Endothelial cell of hepatic sinusoid (primary cell): ENCODE data around the gene ANGEL1.

Source experiments
- in situ Hi-C: cut with HindIII; loops from 2 replicates; pipeline ENCODE4 v1.10.0; 2017; ENCODE audit warnings: low sequenced_read_pairs

The ANGEL1 gene

DNA sequence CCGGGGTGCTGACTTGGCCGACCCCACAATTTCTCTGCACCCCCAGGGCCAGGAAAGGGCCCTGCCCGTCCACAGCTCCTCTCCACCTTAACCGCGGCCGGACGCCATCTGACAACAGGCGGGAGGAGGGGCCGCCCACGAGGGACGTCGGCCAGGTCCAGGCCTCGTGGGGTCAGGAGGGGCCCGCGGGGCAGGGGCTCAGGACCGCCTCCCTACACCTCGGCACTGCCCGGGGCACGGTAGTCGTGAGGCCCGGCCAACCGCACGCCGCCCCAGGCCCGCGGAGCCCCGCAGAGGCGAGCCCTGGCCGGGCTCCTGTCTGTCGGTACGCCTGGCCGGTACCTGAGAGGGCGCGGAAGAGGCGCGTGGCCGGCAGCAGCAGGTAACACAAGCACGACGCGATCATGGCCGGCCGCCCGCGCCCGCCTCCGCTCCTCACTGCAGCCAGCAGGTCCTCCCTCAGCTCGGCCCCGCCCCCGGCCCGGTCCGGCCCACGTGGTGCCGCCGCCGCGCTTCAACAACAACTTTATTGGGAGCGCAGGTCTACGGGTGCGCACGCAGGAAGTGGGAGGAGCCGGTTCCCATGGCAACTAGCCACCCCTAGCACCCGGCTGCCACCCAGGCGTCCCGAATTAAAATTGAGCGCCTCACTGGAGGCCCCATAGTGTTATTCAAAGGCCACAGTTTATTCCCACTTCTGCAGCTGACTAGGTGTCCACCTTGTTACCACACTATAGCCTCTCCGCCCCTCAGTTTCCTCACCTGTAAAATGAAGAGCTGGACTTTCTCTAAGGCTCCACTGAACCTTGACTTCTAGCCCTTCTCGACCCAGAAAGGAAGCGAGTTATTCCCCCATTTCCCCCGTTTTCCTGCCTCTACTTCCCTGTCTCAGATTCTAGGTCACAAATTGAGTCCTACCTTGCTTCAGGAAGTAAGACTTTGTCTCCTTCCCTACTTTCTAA lies at the start of gene ANGEL1:
Gene ANGEL1 (minus strand): TSS at position 461 of the 962 bp plus-strand sequence. CDS start 55 bp downstream, at position 406.
- in situ Hi-C loops: no loop called here

DNA sequence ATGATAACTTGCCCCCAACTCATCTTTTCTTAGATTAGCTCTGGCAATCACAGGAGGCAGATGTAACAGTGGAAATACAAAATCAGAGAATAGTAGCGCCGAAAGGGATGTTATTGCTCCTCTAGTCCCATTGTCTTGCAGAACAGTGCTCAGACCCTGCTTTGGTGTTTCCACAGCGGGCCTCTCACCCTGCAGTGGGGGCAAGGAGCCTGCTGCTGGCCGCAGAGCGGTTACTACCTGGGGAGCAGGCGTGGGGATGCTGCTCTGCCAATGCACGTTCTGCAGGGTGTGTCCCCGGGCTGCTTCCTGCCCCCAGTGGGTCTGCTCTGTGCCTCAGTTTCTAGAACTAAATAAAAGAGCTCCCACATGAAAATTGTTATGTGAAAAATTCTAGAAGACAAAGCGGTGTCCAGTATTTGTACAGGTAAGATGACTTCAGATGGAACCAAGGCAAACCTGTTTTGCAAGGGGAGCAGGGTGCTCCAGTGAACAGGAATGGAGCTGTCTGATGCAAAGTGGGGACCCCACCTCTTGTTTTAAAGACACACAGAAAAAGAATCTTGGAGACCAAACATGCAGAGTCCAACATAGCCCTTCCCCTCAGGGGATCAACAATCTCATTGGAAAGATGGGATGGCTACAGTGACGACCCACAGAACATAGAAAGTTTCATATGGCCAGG lies 49.0 kb upstream of the ANGEL1 start:
- in situ Hi-C loops: no loop called here

DNA sequence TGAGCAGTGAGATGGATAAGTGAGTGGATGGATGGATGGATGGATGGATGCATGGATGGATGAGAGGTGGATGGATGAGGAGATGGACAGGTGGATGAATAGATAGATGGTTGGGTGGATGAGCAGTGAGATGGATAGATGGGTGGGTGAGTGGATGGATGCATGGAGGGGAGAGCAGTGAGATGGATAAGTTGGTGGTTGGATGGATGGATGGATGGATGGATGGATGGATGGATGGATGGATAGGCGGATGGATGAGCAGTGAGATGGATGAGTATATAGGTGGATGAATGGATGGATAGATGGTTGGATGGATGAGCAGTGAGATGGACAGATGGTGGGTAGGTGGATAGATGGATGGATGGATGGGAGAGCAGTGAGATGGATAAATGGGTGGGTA lies 44.1 kb upstream of the ANGEL1 start:
- in situ Hi-C loops: no loop called here

DNA sequence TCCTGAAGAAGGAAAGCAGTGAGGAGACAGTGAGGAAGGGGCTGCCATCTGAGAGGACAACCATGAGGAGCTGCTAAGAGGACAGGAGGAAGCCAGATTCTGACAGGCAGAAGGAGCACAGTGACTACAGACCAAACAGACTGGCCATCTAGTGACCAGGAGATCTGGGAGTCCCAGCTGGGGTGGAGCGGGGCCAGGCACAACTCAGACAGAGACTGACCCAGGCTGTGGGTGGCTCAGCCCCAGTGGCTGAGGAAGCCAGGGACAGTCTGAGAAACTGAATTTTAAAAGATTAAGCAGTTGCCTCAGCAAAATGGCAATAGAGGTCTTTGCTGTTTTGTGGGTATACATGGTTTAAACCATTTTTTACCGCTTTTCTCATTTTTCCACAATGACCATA lies 42.4 kb upstream of the ANGEL1 start:
- in situ Hi-C loops: no loop called here

- in situ Hi-C loops: no loop called here
These were observed 36.2 kb upstream of the ANGEL1 start for GRCh38 chr14:76848879-76849278.

DNA sequence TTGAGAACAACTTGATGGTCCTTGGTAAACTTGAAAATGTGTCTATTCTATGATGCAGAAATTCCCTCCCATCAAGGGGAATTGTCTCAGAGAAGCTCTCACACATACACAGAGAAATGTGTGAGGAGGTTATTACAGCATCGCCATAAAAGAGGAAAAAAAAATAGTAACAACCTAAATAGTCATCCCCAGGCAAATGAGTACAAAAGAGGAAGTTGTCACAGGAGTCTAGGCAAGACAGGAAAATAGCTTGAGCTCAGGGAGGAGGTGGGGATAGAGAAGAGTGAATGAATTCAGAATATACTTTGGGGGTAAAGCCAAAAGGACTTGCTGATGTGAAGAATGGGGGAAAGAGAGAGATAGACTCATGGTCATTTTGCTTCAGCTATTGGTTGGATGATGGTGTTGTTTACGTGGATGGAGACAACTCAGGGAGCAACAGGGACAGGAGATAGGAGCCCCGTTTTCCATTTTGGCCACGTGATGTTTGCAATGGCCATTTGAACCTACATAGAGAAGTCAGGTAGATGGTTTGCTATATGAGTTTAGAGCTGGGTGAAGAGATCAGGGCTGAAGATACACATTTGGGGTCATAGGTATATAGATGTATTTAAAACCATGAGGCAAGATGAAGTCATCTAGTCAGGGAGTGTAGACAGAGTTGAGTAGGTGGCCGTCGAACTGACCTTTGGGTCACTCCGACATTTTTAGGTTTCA lies 33.8 kb upstream of the ANGEL1 start:
- in situ Hi-C loops: no loop called here

DNA sequence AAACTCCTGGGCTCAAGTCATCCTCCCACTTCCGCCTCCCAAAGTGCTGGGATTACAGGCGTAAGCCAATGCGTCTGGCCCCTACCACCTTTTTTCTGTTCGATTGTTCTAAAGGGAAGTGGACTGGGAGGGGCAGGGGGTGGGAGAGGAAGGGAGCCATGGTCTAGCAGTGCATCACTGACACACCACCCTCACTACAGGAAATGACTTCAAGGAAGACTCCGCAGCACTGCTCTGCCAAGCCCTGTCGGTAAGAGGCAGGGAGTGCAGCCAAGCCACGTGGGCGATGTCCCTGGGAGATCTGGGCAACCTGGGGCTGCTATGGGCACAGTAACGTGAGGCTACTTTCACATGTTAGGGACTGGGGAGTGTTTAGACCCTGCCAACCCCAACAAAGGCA lies 31.5 kb upstream of the ANGEL1 start:
- in situ Hi-C loops: no loop called here

DNA sequence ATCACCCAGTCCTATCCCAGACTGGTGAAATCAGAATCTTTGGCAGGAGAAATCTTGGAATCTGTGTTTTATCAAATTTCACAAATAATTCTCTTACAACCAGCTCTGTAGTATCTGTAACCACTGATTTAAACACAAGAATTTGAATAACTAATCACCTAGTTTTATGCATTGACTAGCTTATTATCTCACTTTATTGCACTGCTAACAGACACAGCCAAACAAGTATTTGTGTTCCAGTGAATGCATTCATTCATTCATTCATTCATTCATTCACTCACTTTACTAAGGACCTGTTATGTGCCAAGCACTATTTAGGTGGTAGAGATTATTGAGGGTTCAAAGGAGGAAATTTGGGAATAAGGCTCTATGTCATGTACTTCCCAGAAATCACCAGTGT lies 29.7 kb upstream of the ANGEL1 start:
- in situ Hi-C loops: no loop called here

- in situ Hi-C loops: no loop called here
These were observed 24.8 kb upstream of the ANGEL1 start for GRCh38 chr14:76837524-76837923.

DNA sequence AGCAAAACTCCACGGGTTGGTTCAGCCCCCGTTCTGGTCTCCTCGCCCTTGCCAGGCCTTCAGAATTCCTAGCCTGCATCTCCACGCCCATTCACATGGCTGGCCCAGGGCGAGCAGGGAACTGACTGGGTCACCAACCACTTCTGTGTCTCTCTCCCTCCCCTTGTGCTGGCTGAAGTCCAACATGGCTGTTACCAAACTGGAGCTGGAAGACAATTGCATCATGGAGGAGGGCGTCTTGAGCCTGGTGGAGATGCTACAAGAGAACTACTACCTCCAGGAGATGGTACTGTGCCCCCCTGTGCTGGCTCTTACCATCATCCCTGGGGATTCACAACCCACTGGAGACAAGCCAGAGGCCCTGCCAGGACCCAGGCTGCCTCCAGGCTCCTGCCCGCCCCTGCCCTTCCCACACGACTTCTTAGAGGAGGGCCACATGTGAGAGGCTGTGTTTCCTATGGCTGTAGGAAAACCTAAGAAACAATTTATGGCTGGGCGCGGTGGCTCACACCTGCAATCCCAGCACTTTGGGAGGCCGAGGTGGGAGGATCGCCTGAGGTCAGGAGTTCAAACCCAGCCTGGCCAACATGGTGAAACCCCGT lies 23.4 kb upstream of the ANGEL1 start:
- in situ Hi-C loops: no loop called here

GRCh38 chr14:76834241-76834661 lies 21.6 kb upstream of the ANGEL1 start:
- in situ Hi-C loops: no loop called here

DNA sequence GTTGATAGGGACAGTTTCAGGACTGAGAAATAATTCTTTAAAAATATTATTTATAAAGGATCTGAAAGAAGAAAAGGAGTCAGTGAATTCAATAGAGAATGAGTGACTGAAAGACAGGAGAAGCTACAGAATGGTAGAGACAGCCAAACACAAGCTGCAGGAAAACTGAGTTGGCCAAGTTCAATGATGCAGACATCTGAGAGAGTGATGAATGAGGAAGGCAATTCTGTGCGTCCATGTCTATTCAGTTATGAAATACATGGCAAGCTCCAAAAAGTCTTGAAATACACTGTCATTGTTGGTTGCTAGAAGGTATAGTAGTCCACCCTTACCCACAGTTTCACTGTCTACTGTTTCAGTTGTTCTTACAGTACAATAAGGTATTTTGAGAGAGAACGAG lies 20.3 kb upstream of the ANGEL1 start:
- in situ Hi-C loops: no loop called here

GRCh38 chr14:76832503-76832988 lies 19.9 kb upstream of the ANGEL1 start:
- in situ Hi-C loops: no loop called here

DNA sequence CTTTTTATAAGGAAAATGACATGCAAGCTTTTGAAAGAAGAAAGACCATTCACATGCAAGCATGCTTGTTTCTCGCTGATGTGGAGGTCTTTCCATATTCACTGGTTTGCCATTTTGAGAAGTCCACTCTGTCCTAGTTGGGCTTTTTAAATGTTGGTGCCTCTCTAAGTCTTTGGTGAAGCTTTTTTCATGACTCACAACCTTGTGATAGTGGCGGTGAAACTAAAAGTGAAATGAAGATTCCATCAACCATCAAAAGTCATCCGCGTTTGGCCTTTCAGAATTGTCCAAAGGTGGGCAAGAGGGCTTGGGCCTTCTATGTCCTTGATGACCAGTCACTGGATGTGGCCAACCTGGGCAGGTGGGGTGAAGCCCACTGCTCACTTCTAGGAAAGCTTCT lies 17.9 kb upstream of the ANGEL1 start:
- in situ Hi-C loops: no loop called here

GRCh38 chr14:76829650-76830421 lies 17.2 kb upstream of the ANGEL1 start:
- in situ Hi-C loops: no loop called here

- in situ Hi-C loops: no loop called here
These were observed 16.3 kb upstream of the ANGEL1 start for GRCh38 chr14:76829013-76829365.

DNA sequence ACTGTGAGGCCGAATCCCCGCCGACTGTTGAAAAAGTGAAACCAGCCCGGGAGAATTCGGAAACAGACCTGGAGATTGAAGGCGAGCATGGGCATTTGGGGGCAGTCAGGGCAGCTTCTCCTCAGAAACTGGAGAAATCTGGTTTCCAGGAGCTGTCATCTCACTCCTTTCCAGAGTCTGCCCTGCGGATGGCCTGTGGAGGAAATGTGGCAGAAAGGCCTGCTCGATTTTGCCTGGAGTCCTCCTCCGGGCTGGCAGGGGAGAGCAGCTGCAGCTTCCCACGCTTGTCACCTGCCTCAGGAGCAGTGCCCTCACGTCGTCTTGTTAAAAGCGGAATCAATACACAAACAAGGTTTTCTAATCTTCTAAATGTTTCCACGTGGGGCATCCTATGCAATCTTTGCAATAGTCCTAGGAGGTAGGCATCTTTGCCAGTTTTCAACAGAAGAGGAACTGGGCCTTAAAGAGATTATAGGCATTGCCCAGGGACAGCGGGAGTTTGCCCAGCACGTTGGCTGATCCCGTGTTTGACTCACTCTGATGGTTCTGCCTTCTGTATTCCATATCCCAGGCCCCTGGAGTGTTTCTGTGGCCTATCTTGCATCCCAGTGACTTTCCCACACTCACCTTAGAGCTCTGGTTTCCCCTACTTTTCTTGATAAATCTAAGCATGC lies 15.8 kb upstream of the ANGEL1 start:
- in situ Hi-C loops: no loop called here

GRCh38 chr14:76827696-76828296 lies 15.1 kb upstream of the ANGEL1 start:
- in situ Hi-C loops: no loop called here

DNA sequence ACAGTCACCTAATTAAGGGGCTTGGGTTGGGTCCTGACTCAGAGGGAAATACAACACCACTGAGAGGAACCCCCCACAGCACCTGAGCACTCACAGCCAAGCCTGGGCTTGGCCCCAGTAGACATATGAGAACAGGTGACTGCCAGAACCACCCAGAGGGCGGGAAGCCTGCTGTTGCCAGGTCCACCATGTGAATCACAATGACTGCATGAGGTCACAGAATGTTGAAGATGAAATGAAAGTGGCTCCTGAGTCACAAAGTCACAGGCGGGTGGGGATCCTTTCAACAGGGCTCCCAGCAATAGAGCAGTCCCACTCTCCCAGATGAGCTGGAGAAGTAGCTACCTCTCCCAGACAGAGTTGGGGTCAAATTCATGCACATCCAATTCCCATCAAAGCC lies 13.4 kb upstream of the ANGEL1 start, which contains the start of gene LRRC74A:
Gene LRRC74A (plus strand): TSS at position 287 of the 400 bp plus-strand sequence. CDS start 290 bp downstream, outside the sequence.
- in situ Hi-C loops: no loop called here
